Tibial artery (tissue), 4 donors: ENCODE data around the gene CEACAM1.

Experiments
- DNase-seq, 2 donors: peaks; one replicate each; pipeline ENCODE4 v3.0.0-alpha.2; 2019
- H3K27ac ChIP-seq, 2 donors: fragments of 200-600 bp; sonication (generic) in 1 of 2; 1 replicate in 1 of 2; 2 replicates in 1 of 2; pipeline ENCODE4 v1.5.1; 2018 to 2019; ENCODE audit warnings: mild to moderate bottlenecking in 1 of 2
- H3K27me3 ChIP-seq, 2 donors: fragments of 200-600 bp; sonication (generic) in 1 of 2; one replicate each; pipeline versions ENCODE4 v1.5.1 to v1.6.0; 2016 to 2019
- H3K36me3 ChIP-seq, 3 donors: fragments of 200-600 bp; sonication (generic) in 2 of 3; one replicate each; pipeline ENCODE4 v1.5.1; 2016 to 2019; ENCODE audit warnings: mild to moderate bottlenecking in 2 of 3
- H3K4me1 ChIP-seq, 4 donors: fragments of 200-600 bp; sonication (generic) in 2 of 4; 1 replicate in 3 of 4; 2 replicates in 1 of 4; pipeline ENCODE4 v1.5.1; 2016 to 2019
- H3K4me3 ChIP-seq, 2 donors: fragments of 200-600 bp; sonication (generic) in 1 of 2; 1 replicate in 1 of 2; 2 replicates in 1 of 2; pipeline ENCODE4 v1.5.1; 2018 to 2019; ENCODE audit warnings: mild to moderate bottlenecking in 2 of 2
- H3K9me3 ChIP-seq, 3 donors: fragments of 200-600 bp; sonication (generic) in 1 of 3; one replicate each; pipeline ENCODE4 v1.5.1; 2016 to 2019
- intact Hi-C: fragments of 100-400 bp; cut with DNase I; formaldehyde crosslinking; loops from one replicate; pipeline ENCODE4 v1.15.0; 2023; ENCODE audit warnings: low total_unique reads
- TF ChIP-seq, protein P1 (sequence below), 2 experiments: fragments of 200-600 bp in 1 of 2; fragments of 450-650 bp in 1 of 2; IDR thresholded peaks; one replicate each; pipeline ENCODE4 v1.5.1; 2017 to 2019; ENCODE audit warnings: antibody characterized with exemption in 2 of 2, mild to moderate bottlenecking in 1 of 2, moderate library complexity in 1 of 2

CEACAM1 gene

GRCh38 chr19:42480335-42481095, 47.8 kb downstream of the CEACAM1 start:
- Histone ChIP-seq H3K4me3 (no peak overlapping the region), H3K4me1 (no peaks in the 10 kb centered on the region), H3K9me3 (no peaks in the 10 kb centered on the region), H3K27ac (no peak overlapping the region), H3K36me3 (no peaks in the 10 kb centered on the region), H3K27me3 (no peaks in the 10 kb centered on the region)
- no peak for DNase-seq
- TF ChIP-seq, protein P1, sequence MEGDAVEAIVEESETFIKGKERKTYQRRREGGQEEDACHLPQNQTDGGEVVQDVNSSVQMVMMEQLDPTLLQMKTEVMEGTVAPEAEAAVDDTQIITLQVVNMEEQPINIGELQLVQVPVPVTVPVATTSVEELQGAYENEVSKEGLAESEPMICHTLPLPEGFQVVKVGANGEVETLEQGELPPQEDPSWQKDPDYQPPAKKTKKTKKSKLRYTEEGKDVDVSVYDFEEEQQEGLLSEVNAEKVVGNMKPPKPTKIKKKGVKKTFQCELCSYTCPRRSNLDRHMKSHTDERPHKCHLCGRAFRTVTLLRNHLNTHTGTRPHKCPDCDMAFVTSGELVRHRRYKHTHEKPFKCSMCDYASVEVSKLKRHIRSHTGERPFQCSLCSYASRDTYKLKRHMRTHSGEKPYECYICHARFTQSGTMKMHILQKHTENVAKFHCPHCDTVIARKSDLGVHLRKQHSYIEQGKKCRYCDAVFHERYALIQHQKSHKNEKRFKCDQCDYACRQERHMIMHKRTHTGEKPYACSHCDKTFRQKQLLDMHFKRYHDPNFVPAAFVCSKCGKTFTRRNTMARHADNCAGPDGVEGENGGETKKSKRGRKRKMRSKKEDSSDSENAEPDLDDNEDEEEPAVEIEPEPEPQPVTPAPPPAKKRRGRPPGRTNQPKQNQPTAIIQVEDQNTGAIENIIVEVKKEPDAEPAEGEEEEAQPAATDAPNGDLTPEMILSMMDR (IDR thresholded peaks at IDR 0.05): no peak
- intact Hi-C loops: no loop called here

DNA sequence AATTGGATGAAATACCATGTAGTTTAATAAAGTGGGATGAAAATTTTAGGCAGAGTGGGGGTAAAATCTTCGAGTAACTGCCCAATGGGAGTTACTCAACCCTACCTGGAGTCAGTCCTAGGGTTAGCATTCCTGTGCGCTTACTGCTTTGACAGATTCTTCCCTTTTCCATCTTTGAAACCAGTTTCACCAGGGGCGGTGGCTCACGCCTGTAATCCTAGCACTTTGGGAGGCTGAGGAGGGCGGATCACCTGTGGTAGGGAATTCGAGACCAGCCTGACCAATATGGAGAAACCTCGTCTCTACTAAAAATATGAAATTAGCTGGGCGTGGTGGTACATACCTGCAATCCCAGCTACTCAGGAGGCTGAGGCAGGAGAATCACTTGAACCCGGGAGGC, 48.5 kb downstream of the CEACAM1 start:
- no peaks in the 10 kb centered on the region for H3K9me3 ChIP-seq
- H3K27ac ChIP-seq: no peak overlapping the region
- intact Hi-C loops: no loop called here
- TF ChIP-seq, protein P1 (IDR thresholded peaks at IDR 0.05): no peak
- DNase-seq: no peak
- no peak overlapping the region for H3K4me3 ChIP-seq
- no peaks in the 10 kb centered on the region for H3K4me1 ChIP-seq
- no peaks in the 10 kb centered on the region for H3K36me3 ChIP-seq
- no peaks in the 10 kb centered on the region for H3K27me3 ChIP-seq

DNA sequence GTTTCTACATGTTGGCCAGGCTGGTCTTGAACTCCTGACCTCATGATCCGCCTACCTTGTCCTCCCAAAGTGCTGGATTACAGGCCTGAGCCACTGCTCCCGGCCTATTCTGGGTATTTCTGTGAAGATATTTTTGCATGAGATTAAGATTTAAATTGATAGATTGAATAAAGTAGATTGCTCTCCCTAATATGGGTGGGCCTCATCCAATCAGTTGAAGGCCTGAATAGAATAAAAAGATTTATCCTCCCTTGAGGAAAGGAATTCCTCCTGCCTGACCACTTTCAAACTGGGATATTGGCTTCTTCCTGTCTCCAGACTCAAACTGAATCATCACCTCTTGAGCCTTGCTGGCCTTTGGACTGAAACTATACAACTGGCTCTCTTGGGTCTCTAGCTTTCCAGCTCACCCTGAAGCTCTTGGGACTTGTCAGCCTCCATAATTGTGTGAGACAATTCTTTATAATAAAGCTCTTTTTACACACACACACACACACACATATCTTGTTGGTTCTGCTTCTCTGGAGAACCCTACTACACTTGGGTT, 49.4 kb downstream of the CEACAM1 start:
- intact Hi-C loops: no loop called here
- Histone ChIP-seq H3K27me3 (no peaks in the 10 kb centered on the region), H3K4me3 (no peak overlapping the region), H3K27ac (no peak overlapping the region), H3K4me1 (no peaks in the 10 kb centered on the region), H3K36me3 (no peaks in the 10 kb centered on the region), H3K9me3 (no peaks in the 10 kb centered on the region)
- TF ChIP-seq, protein P1 (IDR thresholded peaks at IDR 0.05): no peak
- no peak for DNase-seq

- Histone ChIP-seq H3K4me1 (no peaks in the 10 kb centered on the region), H3K27me3 (peaks cover 0 to under 1% of the 10 kb centered on the region in 2 donors), H3K9me3 (no peaks in the 10 kb centered on the region), H3K27ac (no peak overlapping the region), H3K36me3 (no peaks in the 10 kb centered on the region), H3K4me3 (no peak overlapping the region)
- TF ChIP-seq, protein P1 (IDR thresholded peaks at IDR 0.05): no peak
- DNase-seq: no peak
- intact Hi-C loops: no loop called here
These were observed 50.3 kb downstream of the CEACAM1 start for GRCh38 chr19:42477933-42478332.

DNA sequence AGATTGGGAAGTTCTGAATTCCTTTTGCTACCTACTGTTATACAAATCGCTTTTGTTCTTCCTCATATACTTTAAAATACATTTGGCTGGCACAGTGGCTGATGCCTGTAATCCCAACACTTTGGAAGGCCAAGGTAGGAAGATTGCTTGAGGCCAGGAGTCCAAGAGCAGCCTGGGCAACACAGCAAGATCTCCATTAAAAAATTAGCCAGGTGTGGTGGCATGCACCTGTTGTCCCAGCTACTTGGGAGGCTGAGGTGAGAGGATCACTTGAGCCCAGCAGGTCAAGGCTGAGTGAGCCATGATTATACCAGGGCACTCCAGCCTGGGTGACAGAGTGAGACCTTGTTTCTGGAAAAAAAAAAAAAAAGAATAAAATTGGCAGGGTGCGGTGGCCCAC, 51.2 kb downstream of the CEACAM1 start:
- no peaks in the 10 kb centered on the region for H3K36me3 ChIP-seq
- no peak for DNase-seq
- H3K4me3 ChIP-seq: no peak overlapping the region
- H3K9me3 ChIP-seq: no peaks in the 10 kb centered on the region
- TF ChIP-seq, protein P1 (IDR thresholded peaks at IDR 0.05): no peak
- H3K27ac ChIP-seq: no peak overlapping the region
- H3K4me1 ChIP-seq: no peaks in the 10 kb centered on the region
- intact Hi-C loops: no loop called here
- peaks cover 0 to 5% of the 10 kb centered on the region in 2 donors for H3K27me3 ChIP-seq
